Measurements from ENCODE around the gene REV3L.

DNA sequence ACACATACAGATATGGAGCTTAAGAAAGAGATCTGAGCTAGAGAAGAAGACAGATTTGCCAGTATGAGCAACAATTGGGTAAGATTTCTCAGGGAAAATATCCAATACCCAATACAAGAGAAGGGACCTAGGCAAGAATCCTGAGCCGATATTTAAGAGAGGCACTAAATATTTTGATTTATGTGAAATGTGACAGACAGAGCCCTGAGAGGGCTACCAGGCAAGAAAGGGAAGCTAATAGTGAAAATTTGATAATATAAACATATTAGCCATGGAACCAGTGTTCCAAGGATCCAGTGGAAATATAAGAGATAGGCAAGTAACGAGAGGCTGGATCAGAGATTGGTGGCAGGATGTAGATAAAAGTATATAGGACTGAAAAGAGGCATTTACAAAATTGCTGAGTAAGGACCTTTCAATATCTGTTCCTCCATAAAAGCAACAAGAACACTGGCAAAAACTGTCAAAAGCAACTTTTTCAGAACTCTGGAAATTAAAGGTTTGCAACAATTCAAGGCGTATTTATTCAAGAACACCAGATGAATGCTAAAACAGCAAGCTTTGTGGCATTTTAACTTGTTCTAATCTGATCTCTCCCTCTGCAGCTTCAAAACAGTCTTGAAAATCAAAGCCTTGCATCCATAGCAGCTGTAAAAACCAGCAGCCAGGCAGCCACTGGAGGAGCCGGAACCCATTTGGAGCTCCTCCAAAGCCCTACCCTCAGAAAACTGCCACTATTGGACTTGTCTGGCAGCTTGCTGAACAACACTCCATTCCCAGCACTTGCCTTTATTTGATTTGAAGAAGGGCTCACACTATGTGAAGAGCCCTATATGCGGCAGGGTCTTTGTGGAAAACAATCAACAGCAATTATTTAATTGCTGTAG is 58.8 kb downstream of the REV3L start:
- no peak for TF ChIP-seq POLR2AphosphoS5 (IDR thresholded peaks at IDR 0.05; ENCODE audit: low read depth, low read length)
- TF ChIP-seq POLR2A (IDR thresholded peaks at IDR 0.05; ENCODE audit: low read depth, low read length), result no peak
- no peak for TF ChIP-seq TAF1 (IDR thresholded peaks at IDR 0.05; ENCODE audit: borderline replicate concordance, low read depth, low read length)
